ENCODE measurements around the gene DMPK. TPM values are rescaled to one million over a fixed set of nuclear protein-coding genes. Genes with fewer than 3 reads are reported as not detected.
A peak's percentile ranks its signal among the peaks of the same experiment; 100 is the strongest.

Gene DMPK
- total RNA-seq, 1 experiment from 2014 or later, result 119 TPM

DNA sequence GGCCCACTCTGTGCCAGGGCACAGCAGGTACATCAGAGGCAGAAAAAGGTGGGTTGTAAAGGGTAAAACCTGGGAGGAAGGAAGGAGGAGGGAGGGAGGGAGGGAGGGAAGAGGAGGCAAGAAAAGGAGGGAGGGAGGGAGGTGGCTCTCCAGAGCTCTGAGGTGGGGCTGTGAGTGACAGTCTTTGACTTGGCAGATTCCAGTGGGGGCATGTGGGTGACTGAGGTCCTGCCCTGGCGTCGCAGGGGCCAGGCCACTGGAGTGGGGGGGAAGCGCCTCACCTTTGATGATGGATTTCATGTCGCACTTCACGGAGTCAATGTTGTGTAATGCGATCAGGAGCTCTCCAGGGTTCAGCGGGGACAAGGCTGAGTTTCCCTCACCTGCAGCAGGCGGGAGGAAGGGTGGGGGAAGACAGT is 38.8 kb upstream of the DMPK start:
- intact Hi-C loops (cut with micrococcal nuclease; ENCODE audit: unreplicated experiment), result no loop called here
- ChIA-PET CTCF (no interaction called here), POLR2A (no interaction called here)
- no peaks in the 10 kb centered on the region for H3K27me3 ChIP-seq (ENCODE audit: control insufficient read depth, insufficient read depth, low read length)
- H3K4me1 ChIP-seq (ENCODE audit: control insufficient read depth, insufficient read depth, low read length), result no peaks in the 10 kb centered on the region; the same call in 1 of the 2 replicates
- in situ Hi-C loops (cut with HindIII; ENCODE audit: low pct_unique_long_range_greater_than_20kb, low sequenced_read_pairs), result no loop called here
- no TSS peak for BruUV-seq (replicated peaks)
- H3K9me3 ChIP-seq (ENCODE audit: control insufficient read depth, insufficient read depth, low read depth, low read length), result no peaks in the 10 kb centered on the region
- DNase-seq (ENCODE audit: low read depth, low spot score), result no peak
- TF ChIP-seq, protein P1, sequence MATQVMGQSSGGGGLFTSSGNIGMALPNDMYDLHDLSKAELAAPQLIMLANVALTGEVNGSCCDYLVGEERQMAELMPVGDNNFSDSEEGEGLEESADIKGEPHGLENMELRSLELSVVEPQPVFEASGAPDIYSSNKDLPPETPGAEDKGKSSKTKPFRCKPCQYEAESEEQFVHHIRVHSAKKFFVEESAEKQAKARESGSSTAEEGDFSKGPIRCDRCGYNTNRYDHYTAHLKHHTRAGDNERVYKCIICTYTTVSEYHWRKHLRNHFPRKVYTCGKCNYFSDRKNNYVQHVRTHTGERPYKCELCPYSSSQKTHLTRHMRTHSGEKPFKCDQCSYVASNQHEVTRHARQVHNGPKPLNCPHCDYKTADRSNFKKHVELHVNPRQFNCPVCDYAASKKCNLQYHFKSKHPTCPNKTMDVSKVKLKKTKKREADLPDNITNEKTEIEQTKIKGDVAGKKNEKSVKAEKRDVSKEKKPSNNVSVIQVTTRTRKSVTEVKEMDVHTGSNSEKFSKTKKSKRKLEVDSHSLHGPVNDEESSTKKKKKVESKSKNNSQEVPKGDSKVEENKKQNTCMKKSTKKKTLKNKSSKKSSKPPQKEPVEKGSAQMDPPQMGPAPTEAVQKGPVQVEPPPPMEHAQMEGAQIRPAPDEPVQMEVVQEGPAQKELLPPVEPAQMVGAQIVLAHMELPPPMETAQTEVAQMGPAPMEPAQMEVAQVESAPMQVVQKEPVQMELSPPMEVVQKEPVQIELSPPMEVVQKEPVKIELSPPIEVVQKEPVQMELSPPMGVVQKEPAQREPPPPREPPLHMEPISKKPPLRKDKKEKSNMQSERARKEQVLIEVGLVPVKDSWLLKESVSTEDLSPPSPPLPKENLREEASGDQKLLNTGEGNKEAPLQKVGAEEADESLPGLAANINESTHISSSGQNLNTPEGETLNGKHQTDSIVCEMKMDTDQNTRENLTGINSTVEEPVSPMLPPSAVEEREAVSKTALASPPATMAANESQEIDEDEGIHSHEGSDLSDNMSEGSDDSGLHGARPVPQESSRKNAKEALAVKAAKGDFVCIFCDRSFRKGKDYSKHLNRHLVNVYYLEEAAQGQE (IDR thresholded peaks at IDR 0.05; ENCODE audit: insufficient read depth in 1 of 2, low read depth in 2 of 2, low read length in 1 of 2), result no peak
- TF ChIP-seq TCF7L2 (IDR thresholded peaks at IDR 0.05; ENCODE audit: low read depth, low read length) (no peak), SIN3A (IDR thresholded peaks at IDR 0.05; ENCODE audit: borderline replicate concordance, insufficient read depth, low read depth, low read length) (no peak), POLR2AphosphoS5 (IDR thresholded peaks at IDR 0.05; ENCODE audit: low read depth, low read length) (no peak)
- TF ChIP-seq, protein P2, sequence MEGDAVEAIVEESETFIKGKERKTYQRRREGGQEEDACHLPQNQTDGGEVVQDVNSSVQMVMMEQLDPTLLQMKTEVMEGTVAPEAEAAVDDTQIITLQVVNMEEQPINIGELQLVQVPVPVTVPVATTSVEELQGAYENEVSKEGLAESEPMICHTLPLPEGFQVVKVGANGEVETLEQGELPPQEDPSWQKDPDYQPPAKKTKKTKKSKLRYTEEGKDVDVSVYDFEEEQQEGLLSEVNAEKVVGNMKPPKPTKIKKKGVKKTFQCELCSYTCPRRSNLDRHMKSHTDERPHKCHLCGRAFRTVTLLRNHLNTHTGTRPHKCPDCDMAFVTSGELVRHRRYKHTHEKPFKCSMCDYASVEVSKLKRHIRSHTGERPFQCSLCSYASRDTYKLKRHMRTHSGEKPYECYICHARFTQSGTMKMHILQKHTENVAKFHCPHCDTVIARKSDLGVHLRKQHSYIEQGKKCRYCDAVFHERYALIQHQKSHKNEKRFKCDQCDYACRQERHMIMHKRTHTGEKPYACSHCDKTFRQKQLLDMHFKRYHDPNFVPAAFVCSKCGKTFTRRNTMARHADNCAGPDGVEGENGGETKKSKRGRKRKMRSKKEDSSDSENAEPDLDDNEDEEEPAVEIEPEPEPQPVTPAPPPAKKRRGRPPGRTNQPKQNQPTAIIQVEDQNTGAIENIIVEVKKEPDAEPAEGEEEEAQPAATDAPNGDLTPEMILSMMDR (IDR thresholded peaks at IDR 0.05), result no peak
- H3K4me3 ChIP-seq (ENCODE audit: low read depth in 2 of 2, low read length in 2 of 2), result no peak overlapping the region
- no peaks in the 10 kb centered on the region for H3K36me3 ChIP-seq (ENCODE audit: control insufficient read depth, insufficient read depth, low read length)
- no peak for ATAC-seq
- no peak overlapping the region for H3K27ac ChIP-seq (ENCODE audit: low read length)

DNA sequence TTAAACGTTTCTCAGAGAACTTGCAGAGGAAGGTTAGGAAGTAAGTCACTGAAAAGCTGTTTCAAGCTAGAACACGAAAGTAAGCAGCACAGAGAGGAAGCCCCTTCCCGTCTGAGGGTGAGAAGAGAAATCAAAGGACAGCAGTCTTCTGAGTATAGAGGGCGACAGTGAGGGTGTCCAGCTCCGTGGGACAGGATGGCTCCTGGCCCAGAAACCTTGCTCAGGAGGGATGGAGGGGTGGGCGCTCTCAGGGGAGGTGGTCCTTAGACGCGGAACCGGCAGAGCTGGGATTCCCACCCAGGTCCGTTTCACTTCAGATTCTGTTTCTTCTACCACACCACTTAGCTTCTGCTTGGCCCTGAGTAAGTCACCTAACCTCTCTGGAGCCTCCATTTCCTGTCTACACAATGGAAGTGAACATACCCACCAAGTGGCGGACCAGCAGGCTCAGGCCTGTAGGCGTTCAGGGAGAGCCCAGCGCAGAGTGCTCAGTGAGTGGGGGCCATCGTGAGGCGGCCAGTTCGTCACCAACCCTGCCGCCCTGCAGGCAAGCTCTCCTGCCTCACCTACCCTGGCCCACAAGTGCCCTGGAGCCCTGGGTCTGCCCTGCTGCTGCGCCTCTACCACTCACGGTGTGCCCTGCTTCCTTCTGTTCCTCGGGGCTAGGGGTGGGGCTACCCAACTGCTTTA is 38.3 kb upstream of the DMPK start:
- no peaks in the 10 kb centered on the region; the same call in 1 of the 2 replicates for H3K4me1 ChIP-seq (ENCODE audit: control insufficient read depth, insufficient read depth, low read length)
- DNase-seq (ENCODE audit: low read depth, low spot score) (no peak), ATAC-seq (no peak)
- no peaks in the 10 kb centered on the region for H3K27me3 ChIP-seq (ENCODE audit: control insufficient read depth, insufficient read depth, low read length)
- no peaks in the 10 kb centered on the region for H3K36me3 ChIP-seq (ENCODE audit: control insufficient read depth, insufficient read depth, low read length)
- H3K27ac ChIP-seq (ENCODE audit: low read length), result no peak overlapping the region
- POLR2A ChIA-PET, result no interaction called here
- no peaks in the 10 kb centered on the region for H3K9me3 ChIP-seq (ENCODE audit: control insufficient read depth, insufficient read depth, low read depth, low read length)
- intact Hi-C loops (cut with micrococcal nuclease; ENCODE audit: unreplicated experiment), result no loop called here
- CTCF ChIA-PET, result no interaction called here
- TSS peak; percentile 53 for BruUV-seq (replicated peaks)
- in situ Hi-C loops (cut with HindIII; ENCODE audit: low pct_unique_long_range_greater_than_20kb, low sequenced_read_pairs), result no loop called here
- no peak overlapping the region for H3K4me3 ChIP-seq (ENCODE audit: low read depth in 2 of 2, low read length in 2 of 2)
- TF ChIP-seq SIN3A (IDR thresholded peaks at IDR 0.05; ENCODE audit: borderline replicate concordance, insufficient read depth, low read depth, low read length), result no peak
- TF ChIP-seq POLR2AphosphoS5 (IDR thresholded peaks at IDR 0.05; ENCODE audit: low read depth, low read length), result no peak
- no peak for TF ChIP-seq TCF7L2 (IDR thresholded peaks at IDR 0.05; ENCODE audit: low read depth, low read length)
- TF ChIP-seq, protein P1 (IDR thresholded peaks at IDR 0.05; ENCODE audit: insufficient read depth in 1 of 2, low read depth in 2 of 2, low read length in 1 of 2), result no peak
- TF ChIP-seq, protein P2 (IDR thresholded peaks at IDR 0.05), result no peak
